Smooth muscle cell (in vitro differentiated cells): Measurements from ENCODE around the gene PARVA. TPM values are rescaled to one million over a fixed set of nuclear protein-coding genes. Genes with fewer than 3 reads are reported as not detected.

ENCODE experiments used
- DNase-seq: peaks from one replicate; lab custom pipeline; 2025; ENCODE audit not compliant: unreplicated experiment; lab: John Stamatoyannopoulos, UW
- H2AFZ ChIP-seq: fragments of 200-600 bp; sonication (generic); 2 replicates; pipeline ENCODE4 v1.6.0; 2016; ENCODE audit warnings: antibody characterized with exemption, low read depth, mild to moderate bottlenecking
- H3F3A ChIP-seq: fragments of 200-600 bp; sonication (generic); 2 replicates; pipeline ENCODE4 v1.6.0; 2017; ENCODE audit warnings: antibody characterized with exemption, low read depth
- H3K27ac ChIP-seq: fragments of 200-600 bp; sonication (generic); 2 replicates; pipeline ENCODE4 v1.5.1; 2016; ENCODE audit warnings: low read depth, mild to moderate bottlenecking
- H3K27me3 ChIP-seq: fragments of 200-600 bp; sonication (generic); 2 replicates; pipeline ENCODE4 v1.6.1; 2016; ENCODE audit warnings: low read depth, mild to moderate bottlenecking
- H3K36me3 ChIP-seq: fragments of 200-600 bp; sonication (generic); 2 replicates; pipeline ENCODE4 v1.5.1; 2016; ENCODE audit warnings: low read depth
- H3K4me1 ChIP-seq: fragments of 200-600 bp; sonication (generic); 2 replicates; pipeline ENCODE4 v1.5.1; 2016; ENCODE audit warnings: low read depth
- H3K4me2 ChIP-seq: fragments of 200-600 bp; sonication (generic); 2 replicates; pipeline ENCODE4 v1.6.0; 2016; ENCODE audit warnings: mild to moderate bottlenecking
- H3K4me3 ChIP-seq: fragments of 200-600 bp; sonication (generic); 2 replicates; pipeline ENCODE4 v1.5.1; 2016; ENCODE audit warnings: mild to moderate bottlenecking
- H3K79me2 ChIP-seq: fragments of 200-600 bp; sonication (generic); 2 replicates; pipeline ENCODE4 v1.6.0; 2016; ENCODE audit warnings: low read depth, mild to moderate bottlenecking
- H3K9ac ChIP-seq: fragments of 200-600 bp; sonication (generic); 2 replicates; pipeline ENCODE4 v1.6.0; 2016; ENCODE audit warnings: low read depth
- H3K9me3 ChIP-seq: fragments of 200-600 bp; sonication (generic); replicated peaks from 2 replicates; pipeline ENCODE4 v1.5.1; 2016; ENCODE audit warnings: low read depth
- H4K20me1 ChIP-seq: fragments of 200-600 bp; sonication (generic); 2 replicates; pipeline ENCODE4 v1.6.0; 2016; ENCODE audit warnings: low read depth
- WGBS: methylation state at CpG from one replicate; pipeline ENCODE4 v1.1.7; 2016; ENCODE audit warnings: low lambda C conversion rate; 5-methylcytosine and 5-hydroxymethylcytosine counted together
- polyA plus RNA-seq: library from polyadenylated mRNA; unstranded; fragments of >200 nt; fragmentation: Nextera tagmentation; extraction: Ambion mirVana; gene quantifications from 2 replicates; pipeline ENCODE4 v1.2.1, GENCODE V29; 2016
- total RNA-seq: library from RNA; depleted of rRNA; stranded (reverse); fragments of >200 nt; gene quantifications from 2 replicates; pipeline ENCODE4 v1.2.3, GENCODE V29; 2014
- TF ChIP-seq, protein P1 (sequence below): fragments of 200-600 bp; sonication (generic); IDR thresholded peaks from 2 replicates; pipeline ENCODE4 v1.5.1; 2017; ENCODE audit warnings: borderline replicate concordance, mild to moderate bottlenecking, antibody characterized with exemption; ENCODE audit not compliant: insufficient read depth, poor library complexity, severe bottlenecking

The PARVA gene
- total and polyA plus RNA-seq, 2 experiments from 2014 or later, result 73.9 to 99.4 TPM

DNA sequence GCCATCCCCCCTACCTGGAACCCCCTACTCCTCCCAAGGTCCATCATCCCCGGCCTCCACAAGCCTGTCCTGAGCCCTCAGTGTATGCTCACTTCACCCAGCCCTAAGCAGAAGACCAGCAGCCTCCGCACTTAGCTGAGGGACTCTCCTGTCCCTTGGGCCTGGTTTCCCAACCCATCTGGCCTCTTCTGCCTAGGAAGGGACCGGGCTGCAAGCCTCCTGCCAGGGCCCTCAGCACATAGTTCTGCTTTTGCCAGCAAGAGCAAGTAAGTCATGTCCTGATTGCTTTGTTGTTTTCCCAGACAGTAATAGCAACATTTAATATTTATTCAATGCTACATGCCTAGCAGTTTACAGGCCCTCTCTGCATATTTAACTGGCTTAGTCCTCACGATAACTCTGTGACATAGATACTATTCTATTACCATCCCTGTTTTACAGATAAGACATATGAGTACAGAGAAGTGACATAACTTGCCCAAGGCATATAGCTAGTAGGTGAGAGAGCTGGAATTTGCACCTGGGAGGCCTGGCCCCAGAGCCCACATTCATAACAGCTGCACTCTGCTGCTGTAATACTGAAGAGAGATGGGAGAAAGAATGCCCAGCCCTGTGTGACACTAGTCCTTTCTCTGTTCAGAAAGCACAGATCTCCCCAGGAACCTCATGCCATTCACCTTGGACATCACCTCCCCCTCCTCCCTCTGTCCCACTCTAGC, 139.2 kb downstream of the PARVA start:
- Histone ChIP-seq H3K4me3 (no peak overlapping the region), H2AFZ (no peak overlapping the region), H3K9ac (no peak overlapping the region), H3K9me3 (no peaks in the 10 kb centered on the region), H3K27me3 (no peaks in the 10 kb centered on the region), H3F3A (peaks cover 8% of the 10 kb centered on the region), H3K4me1 (no peaks in the 10 kb centered on the region), H3K79me2 (no peaks in the 10 kb centered on the region), H4K20me1 (no peaks in the 10 kb centered on the region), H3K27ac (no peak overlapping the region), H3K4me2 (no peak overlapping the region), H3K36me3 (peaks cover 3% of the 10 kb centered on the region)
- TF ChIP-seq, protein P1, sequence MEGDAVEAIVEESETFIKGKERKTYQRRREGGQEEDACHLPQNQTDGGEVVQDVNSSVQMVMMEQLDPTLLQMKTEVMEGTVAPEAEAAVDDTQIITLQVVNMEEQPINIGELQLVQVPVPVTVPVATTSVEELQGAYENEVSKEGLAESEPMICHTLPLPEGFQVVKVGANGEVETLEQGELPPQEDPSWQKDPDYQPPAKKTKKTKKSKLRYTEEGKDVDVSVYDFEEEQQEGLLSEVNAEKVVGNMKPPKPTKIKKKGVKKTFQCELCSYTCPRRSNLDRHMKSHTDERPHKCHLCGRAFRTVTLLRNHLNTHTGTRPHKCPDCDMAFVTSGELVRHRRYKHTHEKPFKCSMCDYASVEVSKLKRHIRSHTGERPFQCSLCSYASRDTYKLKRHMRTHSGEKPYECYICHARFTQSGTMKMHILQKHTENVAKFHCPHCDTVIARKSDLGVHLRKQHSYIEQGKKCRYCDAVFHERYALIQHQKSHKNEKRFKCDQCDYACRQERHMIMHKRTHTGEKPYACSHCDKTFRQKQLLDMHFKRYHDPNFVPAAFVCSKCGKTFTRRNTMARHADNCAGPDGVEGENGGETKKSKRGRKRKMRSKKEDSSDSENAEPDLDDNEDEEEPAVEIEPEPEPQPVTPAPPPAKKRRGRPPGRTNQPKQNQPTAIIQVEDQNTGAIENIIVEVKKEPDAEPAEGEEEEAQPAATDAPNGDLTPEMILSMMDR, result no peak
- WGBS, result 77% methylated on average over 4 of the region's 4 CpGs
- DNase-seq, result no peak

DNA sequence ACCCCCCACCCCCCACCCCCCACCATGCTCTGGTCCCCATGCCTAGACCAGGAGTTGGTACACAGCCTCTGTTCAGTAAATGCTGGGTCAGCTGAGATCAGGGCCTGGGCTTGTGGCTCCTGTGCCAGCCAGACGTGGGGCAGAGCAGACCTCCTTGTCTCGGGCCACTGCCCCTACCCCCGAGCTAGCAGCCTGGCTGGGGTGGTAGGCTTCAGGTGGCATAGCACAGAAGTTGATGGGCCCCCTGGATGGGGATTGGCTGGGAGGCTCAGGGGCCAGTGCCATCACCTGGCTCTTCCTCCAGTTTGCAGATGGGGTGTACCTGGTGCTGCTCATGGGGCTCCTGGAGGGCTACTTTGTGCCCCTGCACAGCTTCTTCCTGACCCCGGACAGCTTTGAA, 139.9 kb downstream of the PARVA start:
- Histone ChIP-seq H2AFZ (no peak overlapping the region), H3K9ac (no peak overlapping the region), H3K4me1 (no peaks in the 10 kb centered on the region), H3K4me3 (no peak overlapping the region), H3K9me3 (no peaks in the 10 kb centered on the region), H4K20me1 (no peaks in the 10 kb centered on the region), H3K79me2 (no peaks in the 10 kb centered on the region), H3K4me2 (no peak overlapping the region), H3F3A (peaks cover 8% of the 10 kb centered on the region), H3K36me3 (peaks cover 3% of the 10 kb centered on the region), H3K27me3 (no peaks in the 10 kb centered on the region), H3K27ac (no peak overlapping the region)
- 100% methylated on average over 4 of the region's 4 CpGs for WGBS
- no peak for DNase-seq
- TF ChIP-seq, protein P1, result no peak

DNA sequence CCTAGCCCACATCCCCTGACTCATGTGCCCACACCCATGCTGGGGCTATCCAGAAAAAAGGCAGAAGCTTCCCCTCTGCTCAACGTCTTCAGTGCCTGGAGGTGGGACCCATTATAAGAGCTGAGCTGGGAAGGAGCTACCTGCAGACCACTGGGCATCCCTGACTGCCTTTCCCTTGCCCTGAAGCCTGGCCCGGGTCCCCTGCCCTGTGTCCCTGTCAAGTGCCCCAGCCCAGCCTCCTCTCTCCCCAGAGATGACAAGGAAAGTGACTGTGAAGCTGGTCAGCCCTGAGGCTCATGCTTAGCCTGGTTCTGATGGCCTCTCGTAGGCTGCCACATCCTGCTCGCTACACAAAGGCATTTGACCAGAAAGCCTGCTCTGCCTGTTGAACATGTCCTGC, 140.4 kb downstream of the PARVA start:
- Histone ChIP-seq H3K27me3 (no peaks in the 10 kb centered on the region), H3F3A (peaks cover 8% of the 10 kb centered on the region), H3K4me2 (no peak overlapping the region), H3K9ac (no peak overlapping the region), H3K79me2 (no peaks in the 10 kb centered on the region), H2AFZ (no peak overlapping the region), H4K20me1 (no peaks in the 10 kb centered on the region), H3K9me3 (no peaks in the 10 kb centered on the region), H3K4me1 (no peaks in the 10 kb centered on the region), H3K4me3 (no peak overlapping the region), H3K27ac (no peak overlapping the region), H3K36me3 (peaks cover 3% of the 10 kb centered on the region)
- no peak for DNase-seq
- TF ChIP-seq, protein P1, result no peak
- 80% methylated on average over 4 of the region's 4 CpGs for WGBS

DNA sequence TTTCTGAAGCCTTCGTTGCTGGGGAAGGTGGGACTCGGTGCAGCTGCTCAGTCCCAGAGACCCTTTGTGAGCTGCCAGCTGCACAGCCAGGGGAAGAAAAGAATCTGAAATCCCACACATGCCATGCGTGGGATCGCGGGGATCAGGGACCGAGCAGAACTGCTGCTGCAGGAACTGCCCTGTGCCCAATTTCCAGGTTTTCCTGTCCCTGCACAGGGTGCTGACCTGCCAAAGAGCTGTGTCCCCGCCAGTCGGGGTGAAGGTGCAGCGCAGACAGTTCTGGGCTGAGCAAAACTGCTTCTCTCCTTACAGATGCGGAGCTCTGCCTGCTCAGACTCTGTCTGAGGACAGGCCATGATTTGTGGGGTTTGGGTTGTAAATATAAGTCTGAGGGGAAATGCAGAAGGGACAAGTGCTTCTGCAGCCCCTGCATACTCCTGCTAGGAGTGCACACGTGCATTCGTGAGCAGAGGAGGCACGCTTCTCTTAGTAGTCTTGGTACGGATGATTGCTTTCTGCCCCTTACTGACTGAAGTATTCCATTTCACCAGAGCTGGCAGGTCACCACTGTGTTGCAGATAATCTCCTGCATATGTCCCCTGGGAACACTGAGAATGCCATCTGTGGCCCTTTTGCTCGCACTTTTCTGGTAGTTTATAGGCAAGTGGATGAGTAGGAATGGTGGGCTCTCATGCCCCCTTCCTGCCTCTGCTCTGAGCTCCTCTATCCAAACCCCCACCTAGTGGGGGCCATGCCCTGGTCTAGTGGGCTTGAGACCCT, 141.4 kb downstream of the PARVA start:
- no peaks in the 10 kb centered on the region for H3K27me3 ChIP-seq
- WGBS, result 96% methylated on average over 15 of the region's 15 CpGs
- TF ChIP-seq, protein P1, result no peak

More for the DNA sequence above, 141.4 kb downstream of the PARVA start:
- Histone ChIP-seq H3K27ac (no peak overlapping the region), H3K4me2 (no peak overlapping the region), H3K4me3 (no peak overlapping the region), H2AFZ (no peak overlapping the region), H3K9ac (no peak overlapping the region), H3K79me2 (no peaks in the 10 kb centered on the region), H3F3A (peaks cover 16% of the 10 kb centered on the region), H4K20me1 (no peaks in the 10 kb centered on the region), H3K4me1 (no peaks in the 10 kb centered on the region), H3K9me3 (no peaks in the 10 kb centered on the region), H3K36me3 (peaks cover 3% of the 10 kb centered on the region)
- DNase-seq, result no peak
